HG02884 (cell line): ENCODE data around the gene ZNF597.

ENCODE experiments used
- ATAC-seq: cut with Tn5 transposase; IDR thresholded peaks from one replicate; pipeline ENCODE4 v1.9.1; 2021; ENCODE audit warnings: mild to moderate bottlenecking, moderate library complexity; ENCODE audit not compliant: unreplicated experiment

The ZNF597 gene

GRCh38 chr16:3457434-3458252, 14.3 kb upstream of the ZNF597 start:
- ATAC-seq, result peak; percentile 85

GRCh38 chr16:3454631-3455147, 11.4 kb upstream of the ZNF597 start:
- ATAC-seq, result no peak

GRCh38 chr16:3454093-3454492, 10.8 kb upstream of the ZNF597 start:
- ATAC-seq, result no peak

DNA sequence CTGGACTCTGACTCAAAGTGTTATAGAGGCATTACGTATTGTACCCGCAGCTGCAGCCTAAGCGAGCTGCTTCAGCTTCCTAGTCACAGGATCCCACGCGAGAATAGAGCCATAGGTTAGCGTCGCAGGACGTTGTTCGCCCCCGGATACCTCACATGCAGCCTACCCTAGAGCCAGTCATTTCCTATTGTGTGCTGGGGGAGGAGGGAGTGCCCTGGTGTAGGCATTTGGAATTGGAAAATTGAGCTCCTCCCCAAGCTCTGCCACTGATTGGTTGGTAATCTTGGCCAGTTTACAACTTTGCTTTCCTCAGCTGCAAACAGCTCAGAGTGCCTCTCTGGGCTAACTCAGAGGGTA, 706 bp upstream of the ZNF597 start:
- ATAC-seq, result peak; percentile 29

GRCh38 chr16:3439637-3440036, 3.7 kb downstream of the ZNF597 start:
- ATAC-seq, result no peak

DNA sequence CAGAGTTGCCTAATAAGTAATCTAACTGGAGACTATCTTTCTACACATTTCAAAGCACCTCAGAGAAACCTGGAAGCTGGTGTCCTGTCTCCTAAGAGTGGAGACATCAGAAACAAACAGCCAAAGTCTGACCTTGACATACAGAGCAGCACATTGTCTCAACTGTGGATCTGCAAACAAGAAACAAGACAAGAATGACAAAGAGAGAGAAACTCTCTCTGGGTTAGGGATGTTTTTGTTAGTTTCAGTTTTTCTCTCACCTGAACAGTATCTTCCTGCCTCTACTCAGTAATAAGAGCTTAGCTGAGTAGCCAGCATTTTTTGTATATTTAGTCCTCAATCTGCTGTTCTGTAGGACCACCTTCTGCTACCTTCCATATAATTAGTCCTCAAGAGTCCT, 8.9 kb downstream of the ZNF597 start:
- no peak for ATAC-seq

DNA sequence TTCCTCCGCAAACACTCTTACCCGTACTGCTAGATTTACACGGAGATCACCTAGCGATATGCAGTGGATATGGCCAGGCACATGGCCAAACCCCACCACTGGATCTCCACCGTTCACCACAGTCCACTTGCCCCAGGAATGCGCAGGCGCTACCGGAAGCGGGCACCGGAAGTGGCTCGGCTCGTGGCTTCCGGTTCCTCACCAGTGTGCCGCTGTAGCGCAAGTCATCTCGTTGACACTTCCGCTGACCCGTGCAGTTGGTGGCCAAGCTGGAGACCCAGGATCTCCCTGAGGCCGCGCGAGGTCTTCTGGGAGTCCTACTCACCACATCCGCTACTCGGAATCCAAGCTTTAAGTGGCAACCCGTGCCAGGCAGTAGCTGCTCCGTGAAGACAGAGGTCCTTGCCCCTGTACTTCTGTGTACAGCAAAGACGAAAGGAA, 11.5 kb downstream of the ZNF597 start:
- ATAC-seq, result no peak

DNA sequence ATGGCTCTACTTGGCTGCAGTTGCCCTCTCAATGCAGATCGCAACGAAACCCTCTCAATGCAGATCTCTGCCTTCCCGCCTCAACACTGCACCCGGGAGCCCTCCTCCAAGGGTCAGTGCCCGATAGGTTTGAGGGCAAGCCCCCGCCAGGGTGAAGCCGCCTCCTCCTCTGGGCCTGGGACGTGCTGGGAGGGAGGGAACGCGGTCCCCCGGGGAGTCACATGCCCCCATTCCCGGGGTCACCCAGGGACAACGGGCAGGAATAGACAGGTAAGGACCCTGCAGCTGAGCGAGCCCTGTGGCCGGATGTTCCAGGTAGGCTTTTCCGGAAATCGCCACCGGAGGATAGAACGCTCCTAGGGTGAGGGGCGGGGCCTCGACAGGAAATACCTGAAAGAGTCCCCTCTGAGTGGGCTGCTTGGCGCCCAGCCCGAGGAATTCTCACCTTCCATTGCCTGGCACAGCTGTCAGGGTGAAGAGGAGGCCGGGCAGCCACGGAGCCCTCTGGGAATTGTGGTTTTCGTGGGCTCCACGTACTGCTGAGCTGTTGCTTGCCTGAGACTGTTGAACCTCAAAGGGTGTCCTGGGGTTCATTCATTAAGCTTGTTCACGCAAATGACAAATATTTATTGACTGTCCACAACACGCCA, 29.4 kb downstream of the ZNF597 start:
- ATAC-seq, result no peak

- no peak for ATAC-seq
Measured at GRCh38 chr16:3408561-3409197, 34.6 kb downstream of the ZNF597 start.

- no peak for ATAC-seq
Measured at GRCh38 chr16:3401719-3402397, 41.4 kb downstream of the ZNF597 start.

DNA sequence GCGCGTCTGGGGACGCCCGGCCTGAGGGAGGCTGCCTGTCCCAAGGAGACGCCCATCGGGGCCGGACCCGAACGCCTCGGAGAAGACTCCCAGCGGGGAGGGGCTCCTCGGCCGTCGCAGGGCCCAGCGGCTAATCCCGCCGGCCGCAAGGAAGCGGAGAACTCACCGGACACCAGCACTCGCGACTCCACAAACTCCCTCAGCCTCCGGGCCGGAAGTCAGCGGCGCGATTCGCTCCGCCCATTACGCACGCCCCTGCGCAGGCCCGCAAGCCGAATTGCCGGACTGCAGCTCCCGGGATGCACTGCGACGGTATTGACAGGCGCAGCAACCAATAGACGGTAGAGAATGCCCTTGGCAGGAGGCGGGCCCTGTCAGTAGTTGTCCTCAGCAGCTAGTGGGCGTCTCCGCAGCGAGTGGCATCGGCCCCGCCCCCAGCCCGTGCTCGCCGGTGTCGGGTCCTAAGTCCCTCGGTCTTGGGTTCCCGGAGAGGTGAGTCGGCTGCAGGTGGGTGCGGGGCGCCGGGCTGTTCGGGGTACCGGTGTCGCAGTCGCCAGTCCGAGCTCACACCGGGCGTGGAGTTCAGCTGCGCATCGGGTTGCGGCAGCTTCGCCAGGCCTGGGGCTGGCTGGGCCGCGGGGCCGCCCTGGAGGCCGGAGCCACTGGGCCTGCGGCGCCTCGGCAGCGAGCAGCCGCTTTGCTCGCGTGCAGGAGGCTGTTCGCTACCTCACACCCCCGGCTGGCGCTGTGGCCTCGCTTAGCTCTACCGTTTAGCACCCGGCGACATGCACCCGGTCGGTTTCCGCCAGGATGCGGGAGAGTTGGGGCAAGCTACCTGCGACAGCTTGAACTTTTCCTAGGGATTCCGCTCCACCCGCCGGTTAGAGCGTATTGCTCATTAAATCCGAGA, 42.3 kb downstream of the ZNF597 start, which contains the start of the genes ZNF174 and ZSCAN32:
Gene ZNF174, plus strand, starts transcription at position 437 of the 910 bp plus-strand sequence. CDS start 790 bp downstream, outside the sequence.
Gene ZSCAN32, minus strand, starts transcription at position 226 of the 910 bp plus-strand sequence. CDS start 3,447 bp downstream, outside the sequence.
- peak; percentile 97 for ATAC-seq

- ATAC-seq, result no peak
Measured at GRCh38 chr16:3400446-3400778, 42.9 kb downstream of the ZNF597 start.

- ATAC-seq, result no peak
Measured at GRCh38 chr16:3389663-3390338, 53.5 kb downstream of the ZNF597 start.

- no peak for ATAC-seq
Measured at GRCh38 chr16:3388325-3388724, 55.0 kb downstream of the ZNF597 start.

GRCh38 chr16:3383045-3383448, 60.3 kb downstream of the ZNF597 start:
- no peak for ATAC-seq
